ENCODE results near the gene SMYD4.

DNA sequence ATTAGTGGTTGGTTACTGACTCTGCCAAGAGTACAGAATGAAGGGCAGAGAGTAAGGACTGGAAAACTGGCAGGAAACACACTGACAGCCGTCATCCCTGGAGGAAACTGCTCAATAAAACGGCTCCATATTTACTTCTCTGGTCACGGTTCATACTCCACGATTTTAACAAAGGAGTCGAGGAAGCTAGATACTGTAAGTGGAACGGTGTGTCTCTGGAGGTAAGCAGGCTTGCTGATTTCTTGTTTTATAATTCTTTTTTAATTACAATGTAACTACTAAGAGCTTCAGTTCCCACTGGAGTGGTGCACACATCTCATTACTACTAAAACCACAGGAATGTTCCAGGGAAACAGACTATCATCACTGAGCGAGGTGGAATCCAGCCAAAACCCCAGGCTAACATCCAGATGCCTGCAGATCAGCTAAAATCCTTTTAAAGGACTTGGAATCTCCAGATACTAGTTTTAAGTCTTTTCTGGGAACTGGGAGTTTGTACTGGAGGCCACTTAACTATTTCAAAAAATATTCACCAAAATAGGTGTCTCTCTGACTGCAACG, 50.1 kb downstream of the SMYD4 start:
- TF ChIP-seq, protein P1, sequence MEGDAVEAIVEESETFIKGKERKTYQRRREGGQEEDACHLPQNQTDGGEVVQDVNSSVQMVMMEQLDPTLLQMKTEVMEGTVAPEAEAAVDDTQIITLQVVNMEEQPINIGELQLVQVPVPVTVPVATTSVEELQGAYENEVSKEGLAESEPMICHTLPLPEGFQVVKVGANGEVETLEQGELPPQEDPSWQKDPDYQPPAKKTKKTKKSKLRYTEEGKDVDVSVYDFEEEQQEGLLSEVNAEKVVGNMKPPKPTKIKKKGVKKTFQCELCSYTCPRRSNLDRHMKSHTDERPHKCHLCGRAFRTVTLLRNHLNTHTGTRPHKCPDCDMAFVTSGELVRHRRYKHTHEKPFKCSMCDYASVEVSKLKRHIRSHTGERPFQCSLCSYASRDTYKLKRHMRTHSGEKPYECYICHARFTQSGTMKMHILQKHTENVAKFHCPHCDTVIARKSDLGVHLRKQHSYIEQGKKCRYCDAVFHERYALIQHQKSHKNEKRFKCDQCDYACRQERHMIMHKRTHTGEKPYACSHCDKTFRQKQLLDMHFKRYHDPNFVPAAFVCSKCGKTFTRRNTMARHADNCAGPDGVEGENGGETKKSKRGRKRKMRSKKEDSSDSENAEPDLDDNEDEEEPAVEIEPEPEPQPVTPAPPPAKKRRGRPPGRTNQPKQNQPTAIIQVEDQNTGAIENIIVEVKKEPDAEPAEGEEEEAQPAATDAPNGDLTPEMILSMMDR (IDR thresholded peaks at IDR 0.05): no peak
- no peak for TF ChIP-seq POLR2A (IDR thresholded peaks at IDR 0.05)
